Measurements from ENCODE around the gene BPIFB2. TPM values are rescaled to one million over a fixed set of nuclear protein-coding genes. Genes with fewer than 3 reads are reported as not detected.

BPIFB2 gene
- total RNA-seq, 8 experiments from 2014 or later = not detected

- ATAC-seq (replicated peaks in 6 of 8) = no peak
- in situ Hi-C loops (cut with MboI; ENCODE audit: low pct_unique_long_range_greater_than_20kb in 2 of 9, low sequenced_read_pairs in 9 of 9, unreplicated experiment in 9 of 9) = no loop called here
- no peak overlapping the region for H3K4me3 ChIP-seq
- no peaks in the 10 kb centered on the region for H3K4me1 ChIP-seq (replicated peaks in 1 of 2)
- H3K27ac ChIP-seq = no peak overlapping the region
- 17 to 67% (median 21%) methylated on average over 2 to 8 of the region's 10 CpGs; no CpG with 5 or more reads in 5 of the 10 experiments for WGBS, 10 experiments
Observed at GRCh38 chr20:33026779-33027759, 19.6 kb downstream of the BPIFB2 start.

GRCh38 chr20:33027769-33028751, 20.6 kb downstream of the BPIFB2 start:
- Histone ChIP-seq H3K4me1 (replicated peaks in 1 of 2) (no peaks in the 10 kb centered on the region), H3K27ac (no peak overlapping the region), H3K4me3 (no peak overlapping the region)
- no peak for ATAC-seq (replicated peaks in 6 of 8)
- WGBS, 10 experiments = 0 to 100% (median 78%) methylated on average over 1 to 6 of the region's 12 CpGs; no CpG with 5 or more reads in 2 of the 10 experiments
- in situ Hi-C loops (cut with MboI; ENCODE audit: low pct_unique_long_range_greater_than_20kb in 2 of 9, low sequenced_read_pairs in 9 of 9, unreplicated experiment in 9 of 9) = no loop called here

GRCh38 chr20:33028875-33029274, 21.4 kb downstream of the BPIFB2 start:
- H3K27ac ChIP-seq = no peak overlapping the region
- H3K4me1 ChIP-seq (replicated peaks in 1 of 2) = no peaks in the 10 kb centered on the region
- no peak for ATAC-seq (replicated peaks in 6 of 8)
- H3K4me3 ChIP-seq = no peak overlapping the region
- 0 to 80% (median 50%) methylated on average over 1 to 3 of the region's 7 CpGs; no CpG with 5 or more reads in 2 of the 10 experiments for WGBS, 10 experiments
- in situ Hi-C loops (cut with MboI; ENCODE audit: low pct_unique_long_range_greater_than_20kb in 2 of 9, low sequenced_read_pairs in 9 of 9, unreplicated experiment in 9 of 9) = no loop called here

- Histone ChIP-seq H3K4me3 (no peak overlapping the region), H3K4me1 (replicated peaks in 1 of 2) (no peaks in the 10 kb centered on the region), H3K27ac (no peak overlapping the region)
- no peak for ATAC-seq (replicated peaks in 6 of 8)
- 7 to 89% (median 69%) methylated on average over 2 to 5 of the region's 9 CpGs; no CpG with 5 or more reads in 4 of the 10 experiments for WGBS, 10 experiments
- in situ Hi-C loops (cut with MboI; ENCODE audit: low pct_unique_long_range_greater_than_20kb in 2 of 9, low sequenced_read_pairs in 9 of 9, unreplicated experiment in 9 of 9) = no loop called here
Observed at GRCh38 chr20:33030076-33030475, 22.6 kb downstream of the BPIFB2 start.

- in situ Hi-C loops (cut with MboI; ENCODE audit: low pct_unique_long_range_greater_than_20kb in 2 of 9, low sequenced_read_pairs in 9 of 9, unreplicated experiment in 9 of 9) = no loop called here
- WGBS, 10 experiments = 0 to 83% (median 55%) methylated on average over 1 to 6 of the region's 6 CpGs; no CpG with 5 or more reads in 3 of the 10 experiments
- H3K4me3 ChIP-seq = no peak overlapping the region
- no peak for ATAC-seq (replicated peaks in 6 of 8)
- H3K27ac ChIP-seq = no peak overlapping the region
- no peaks in the 10 kb centered on the region for H3K4me1 ChIP-seq (replicated peaks in 1 of 2)
Observed at GRCh38 chr20:33030569-33030968, 23.1 kb downstream of the BPIFB2 start.

GRCh38 chr20:33031531-33031930, 24.0 kb downstream of the BPIFB2 start, which contains the start of gene BPIFB6:
BPIFB6 (plus strand) TSS chr20:33031648; CDS start chr20:33031648, 0 bp downstream.
- in situ Hi-C loops (cut with MboI; ENCODE audit: low pct_unique_long_range_greater_than_20kb in 2 of 9, low sequenced_read_pairs in 9 of 9, unreplicated experiment in 9 of 9) = no loop called here
- no peak for ATAC-seq (replicated peaks in 6 of 8)

GRCh38 chr20:33032555-33032954, 25.1 kb downstream of the BPIFB2 start:
- Histone ChIP-seq H3K27ac (no peak overlapping the region), H3K4me1 (replicated peaks in 1 of 2) (no peaks in the 10 kb centered on the region), H3K4me3 (no peak overlapping the region)
- WGBS, 10 experiments = 18 to 85% (median 34%) methylated on average over 1 to 6 of the region's 6 CpGs; no CpG with 5 or more reads in 2 of the 10 experiments
- in situ Hi-C loops (cut with MboI; ENCODE audit: low pct_unique_long_range_greater_than_20kb in 2 of 9, low sequenced_read_pairs in 9 of 9, unreplicated experiment in 9 of 9) = no loop called here
- ATAC-seq (replicated peaks in 6 of 8) = no peak

More at GRCh38 chr20:33031531-33031930, 24.0 kb downstream of the BPIFB2 start, which contains the start of gene BPIFB6:
- Histone ChIP-seq H3K4me1 (replicated peaks in 1 of 2) (no peaks in the 10 kb centered on the region), H3K27ac (no peak within 1 kb of the TSS), H3K4me3 (no peak within 1 kb of the TSS)
- 55 to 80% (median 67%) methylated on average over 1 to 7 of the region's 10 CpGs; no CpG with 5 or more reads in 7 of the 10 experiments for WGBS, 10 experiments

GRCh38 chr20:33033381-33033780, 25.9 kb downstream of the BPIFB2 start:
- Histone ChIP-seq H3K27ac (no peak overlapping the region), H3K4me1 (replicated peaks in 1 of 2) (no peaks in the 10 kb centered on the region), H3K4me3 (no peak overlapping the region)
- in situ Hi-C loops (cut with MboI; ENCODE audit: low pct_unique_long_range_greater_than_20kb in 2 of 9, low sequenced_read_pairs in 9 of 9, unreplicated experiment in 9 of 9) = no loop called here
- no peak for ATAC-seq (replicated peaks in 6 of 8)
- WGBS, 10 experiments = 0 to 79% (median 33%) methylated on average over 2 to 5 of the region's 5 CpGs; no CpG with 5 or more reads in 5 of the 10 experiments

GRCh38 chr20:33034115-33034514, 26.6 kb downstream of the BPIFB2 start:
- 36 to 100% (median 64%) methylated on average over 1 to 3 of the region's 5 CpGs; no CpG with 5 or more reads in 4 of the 10 experiments for WGBS, 10 experiments
- in situ Hi-C loops (cut with MboI; ENCODE audit: low pct_unique_long_range_greater_than_20kb in 2 of 9, low sequenced_read_pairs in 9 of 9, unreplicated experiment in 9 of 9) = no loop called here
- H3K4me3 ChIP-seq = no peak overlapping the region
- no peaks in the 10 kb centered on the region for H3K4me1 ChIP-seq (replicated peaks in 1 of 2)
- no peak overlapping the region for H3K27ac ChIP-seq
- ATAC-seq (replicated peaks in 6 of 8) = no peak

- 0 to 90% (median 62%) methylated on average over 1 to 4 of the region's 6 CpGs; no CpG with 5 or more reads in 5 of the 10 experiments for WGBS, 10 experiments
- Histone ChIP-seq H3K4me1 (replicated peaks in 1 of 2) (no peaks in the 10 kb centered on the region), H3K27ac (no peak overlapping the region), H3K4me3 (no peak overlapping the region)
- in situ Hi-C loops (cut with MboI; ENCODE audit: low pct_unique_long_range_greater_than_20kb in 2 of 9, low sequenced_read_pairs in 9 of 9, unreplicated experiment in 9 of 9) = no loop called here
- ATAC-seq (replicated peaks in 6 of 8) = no peak
Observed at GRCh38 chr20:33034901-33035492, 27.5 kb downstream of the BPIFB2 start.

GRCh38 chr20:33037456-33037855, 30.0 kb downstream of the BPIFB2 start:
- Histone ChIP-seq H3K27ac (no peak overlapping the region), H3K4me3 (no peak overlapping the region), H3K4me1 (replicated peaks in 1 of 2) (no peaks in the 10 kb centered on the region)
- ATAC-seq (replicated peaks in 6 of 8) = no peak
- WGBS, 10 experiments = 4 to 47% (median 24%) methylated on average over 2 to 4 of the region's 5 CpGs; no CpG with 5 or more reads in 4 of the 10 experiments
- in situ Hi-C loops (cut with MboI; ENCODE audit: low pct_unique_long_range_greater_than_20kb in 2 of 9, low sequenced_read_pairs in 9 of 9, unreplicated experiment in 9 of 9) = no loop called here

GRCh38 chr20:33038243-33038642, 30.7 kb downstream of the BPIFB2 start:
- in situ Hi-C loops (cut with MboI; ENCODE audit: low pct_unique_long_range_greater_than_20kb in 2 of 9, low sequenced_read_pairs in 9 of 9, unreplicated experiment in 9 of 9) = no loop called here
- no peak for ATAC-seq (replicated peaks in 6 of 8)
- no peak overlapping the region for H3K27ac ChIP-seq
- WGBS, 10 experiments = 44 to 90% (median 72%) methylated on average over 1 to 4 of the region's 4 CpGs; no CpG with 5 or more reads in 1 of the 10 experiments
- no peaks in the 10 kb centered on the region for H3K4me1 ChIP-seq (replicated peaks in 1 of 2)
- H3K4me3 ChIP-seq = no peak overlapping the region

All from motor neuron (in vitro differentiated cells).